HFF-Myc (cell line): ENCODE results near the gene WDPCP.

ENCODE experiments used
- DNase-seq: peaks from one replicate; pipeline ENCODE4 v3.0.0-alpha.2; 2011; ENCODE audit warnings: low read depth; ENCODE audit errors: extremely low read depth
- H3K4me3 ChIP-seq: replicated peaks from 2 replicates; pipeline ENCODE4 v1.5.1; 2011; ENCODE audit warnings: low read depth, mild to moderate bottlenecking, control low read depth, low read length
- CTCF ChIP-seq: IDR thresholded peaks from 2 replicates; pipeline ENCODE4 v1.5.1; 2012; ENCODE audit warnings: mild to moderate bottlenecking, low read depth, low read length, control low read depth; ENCODE audit errors: missing control alignments

Gene WDPCP

DNA sequence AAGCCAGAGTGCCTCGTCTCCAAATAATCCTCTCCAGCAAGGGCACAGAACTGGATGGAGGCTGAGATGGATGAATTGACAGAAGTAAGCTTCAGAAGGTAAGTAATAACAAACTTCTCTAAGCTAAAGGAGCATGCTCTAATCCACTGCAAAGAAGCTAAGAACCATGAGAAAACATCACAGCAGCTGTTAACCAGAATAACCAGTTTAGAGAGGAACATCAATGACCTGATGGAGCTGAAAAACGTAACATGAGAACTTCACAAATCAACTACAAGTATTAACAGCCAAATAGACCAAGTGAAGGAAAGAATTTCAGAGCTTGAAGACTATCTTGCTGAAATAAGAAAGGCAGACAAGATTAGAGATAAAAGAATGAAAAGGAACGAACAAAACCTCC, 32.3 kb downstream of the WDPCP start:
- no peak for TF ChIP-seq CTCF
- no peak for DNase-seq
- H3K4me3 ChIP-seq, result no peak overlapping the region

GRCh38 chr2:63555299-63555698, 33.0 kb downstream of the WDPCP start:
- no peak for TF ChIP-seq CTCF
- no peak for DNase-seq
- no peak overlapping the region for H3K4me3 ChIP-seq

DNA sequence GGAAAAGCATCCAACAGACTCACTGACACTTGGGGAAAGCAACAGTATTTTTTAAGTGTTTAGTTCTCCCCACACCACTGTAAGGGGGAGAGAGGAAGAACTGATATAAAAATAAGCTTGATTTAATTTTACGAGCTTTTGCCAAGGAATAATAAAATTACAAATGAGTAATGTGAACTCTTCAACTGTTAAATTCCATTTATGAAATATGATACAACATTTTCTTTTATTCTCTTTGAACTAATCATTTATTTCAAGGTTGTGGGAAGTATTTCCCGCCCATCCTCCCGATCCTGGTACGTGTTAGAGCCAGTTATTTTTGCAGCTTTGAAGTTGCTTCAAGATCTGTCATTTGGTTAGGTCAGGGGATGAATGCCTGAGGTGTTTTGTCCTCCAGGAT, 35.2 kb downstream of the WDPCP start:
- no peak overlapping the region for H3K4me3 ChIP-seq

DNA sequence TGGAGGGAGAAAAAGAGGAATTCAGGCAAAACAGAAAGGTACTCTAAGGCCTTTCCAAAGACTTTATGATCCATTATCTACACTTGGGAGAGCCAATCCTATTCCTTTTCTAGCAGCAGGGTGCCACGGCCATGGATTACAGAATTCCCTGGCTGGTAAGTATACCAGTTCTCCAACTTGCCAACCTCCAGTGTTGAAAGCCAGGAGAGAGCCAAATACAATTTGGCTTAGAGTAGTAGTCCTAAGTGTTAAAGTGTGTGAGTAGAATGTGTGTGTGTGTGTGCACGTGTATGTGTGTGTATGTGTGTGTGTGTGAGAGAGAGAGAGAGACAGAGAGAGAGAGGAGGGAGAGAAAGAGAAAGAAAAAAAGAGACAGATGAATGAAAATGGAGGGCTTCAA, 43.3 kb downstream of the WDPCP start:
- DNase-seq, result no peak
- no peak for TF ChIP-seq CTCF
- H3K4me3 ChIP-seq, result no peak overlapping the region

More for the DNA sequence above, 35.2 kb downstream of the WDPCP start:
- no peak for DNase-seq
- no peak for TF ChIP-seq CTCF

GRCh38 chr2:63544017-63544627, 44.2 kb downstream of the WDPCP start:
- no peak for DNase-seq
- peak; percentile 26 for TF ChIP-seq CTCF
- H3K4me3 ChIP-seq, result no peak overlapping the region

DNA sequence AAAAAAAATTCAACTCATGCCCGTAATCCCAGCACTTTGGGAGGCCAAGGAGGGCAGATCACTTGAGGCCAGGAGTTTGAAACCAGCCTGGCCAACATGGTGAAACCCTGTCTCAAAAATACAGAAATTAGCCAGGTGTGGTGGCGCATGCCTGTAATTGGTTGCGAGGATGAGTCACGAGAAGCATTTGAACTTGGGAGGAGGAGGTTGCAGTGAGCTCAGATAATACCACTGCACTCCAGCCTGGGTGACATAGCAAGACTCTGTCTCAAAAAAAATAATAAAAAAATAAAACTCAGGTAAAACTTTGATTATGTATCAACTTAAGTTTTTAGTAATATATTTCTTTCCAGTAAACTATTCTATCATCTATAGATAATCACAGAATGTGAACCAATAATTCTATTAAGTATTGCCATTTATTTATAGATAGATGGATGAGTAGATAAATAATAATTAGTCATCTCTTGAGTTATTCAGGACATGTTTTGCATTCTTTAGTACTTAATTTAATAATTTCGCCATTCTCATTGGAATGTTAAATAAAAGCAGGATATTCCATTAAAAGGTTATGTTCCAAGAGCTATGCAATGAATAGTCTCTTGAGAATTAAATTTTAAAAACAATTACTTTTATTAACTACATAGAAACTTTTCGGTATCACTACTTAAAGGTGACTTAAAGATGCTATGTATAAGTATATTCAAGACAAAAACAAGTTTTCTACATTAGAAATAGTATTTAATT, 48.7 kb downstream of the WDPCP start:
- DNase-seq, result no peak
- no peak overlapping the region for H3K4me3 ChIP-seq
- TF ChIP-seq CTCF, result no peak

DNA sequence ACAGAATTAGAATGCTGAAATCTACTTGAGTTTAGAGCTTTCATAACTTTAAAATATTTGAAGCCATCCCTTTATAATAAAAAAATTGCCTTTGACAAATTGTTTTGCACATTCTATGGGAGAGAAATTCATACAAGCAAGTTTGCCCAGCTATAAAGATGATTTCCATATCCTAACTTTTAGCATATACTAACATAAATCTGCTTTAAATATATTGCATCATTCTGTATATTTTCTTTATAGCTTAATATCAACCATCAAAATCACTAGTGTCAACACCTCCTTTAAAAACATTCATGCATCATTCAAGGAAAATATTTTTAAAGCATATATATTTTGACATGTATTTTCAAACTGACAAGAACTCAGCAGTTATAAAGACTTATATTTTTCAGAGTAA, 49.9 kb downstream of the WDPCP start:
- TF ChIP-seq CTCF, result no peak
- no peak for DNase-seq
- no peak overlapping the region for H3K4me3 ChIP-seq
